ENCODE data around the gene GABRG2.
"Not testable (repeated sequence)": the region's sequence is repeated elsewhere in the genome, so short reads cannot be mapped to it uniquely, and the experiment has no call there.

GABRG2 gene

GRCh38 chr5:162067655-162068411 is at the start of gene GABRG2:
GABRG2 (plus strand) TSS chr5:162067773; CDS start chr5:162068000, 227 bp downstream.
- no peak within 1 kb of the TSS for H3K4me3 Mint-ChIP-seq
- peaks cover 14% of the 10 kb centered on the region for H3K9me3 Mint-ChIP-seq
- H3K36me3 Mint-ChIP-seq (ENCODE audit: low read depth): no peaks in the 10 kb centered on the region
- H3K4me1 Mint-ChIP-seq (ENCODE audit: low read depth): no peaks in the 10 kb centered on the region
- no peak within 1 kb of the TSS for H3K27ac Mint-ChIP-seq
- H3K27me3 Mint-ChIP-seq: peaks cover 10% of the 10 kb centered on the region

GRCh38 chr5:162025312-162025711 is 42.3 kb upstream of the GABRG2 start:
- no peaks in the 10 kb centered on the region for H3K4me1 Mint-ChIP-seq (ENCODE audit: low read depth)
- no peak overlapping the region for H3K27ac Mint-ChIP-seq
- H3K9me3 Mint-ChIP-seq: peaks cover 4% of the 10 kb centered on the region
- no peaks in the 10 kb centered on the region for H3K36me3 Mint-ChIP-seq (ENCODE audit: low read depth)
- no peak overlapping the region for H3K4me3 Mint-ChIP-seq
- no peaks in the 10 kb centered on the region for H3K27me3 Mint-ChIP-seq

DNA sequence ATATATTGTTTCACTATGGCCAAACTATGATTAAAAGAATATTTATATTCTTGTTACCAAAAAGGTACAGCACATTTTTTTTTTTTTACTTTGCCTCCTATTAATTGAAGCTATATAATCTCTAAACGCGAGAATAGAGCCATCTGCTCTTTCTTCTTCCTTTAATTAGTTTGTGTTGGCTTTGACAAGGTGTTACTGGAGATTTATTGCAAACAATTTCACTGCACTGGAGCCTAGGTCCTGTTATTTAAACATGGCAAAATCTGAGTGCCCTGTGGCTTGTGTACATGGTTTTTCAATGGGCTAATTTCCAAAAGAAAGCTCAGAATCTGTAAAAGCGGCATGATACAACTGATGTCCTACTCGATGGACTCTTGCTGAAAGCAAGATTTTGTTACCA is 40.8 kb upstream of the GABRG2 start:
- Mint-ChIP-seq H3K9me3 (peaks cover 4% of the 10 kb centered on the region), H3K27me3 (no peaks in the 10 kb centered on the region)

GRCh38 chr5:162037431-162037830 is 30.1 kb upstream of the GABRG2 start:
- Mint-ChIP-seq H3K36me3 (ENCODE audit: low read depth) (no peaks in the 10 kb centered on the region), H3K4me1 (ENCODE audit: low read depth) (no peaks in the 10 kb centered on the region), H3K27me3 (no peaks in the 10 kb centered on the region), H3K9me3 (no peaks in the 10 kb centered on the region), H3K27ac (no peak overlapping the region), H3K4me3 (no peak overlapping the region)

More for the DNA sequence above, 40.8 kb upstream of the GABRG2 start:
- Mint-ChIP-seq H3K27ac (no peak overlapping the region), H3K4me3 (no peak overlapping the region), H3K36me3 (ENCODE audit: low read depth) (no peaks in the 10 kb centered on the region), H3K4me1 (ENCODE audit: low read depth) (no peaks in the 10 kb centered on the region)

DNA sequence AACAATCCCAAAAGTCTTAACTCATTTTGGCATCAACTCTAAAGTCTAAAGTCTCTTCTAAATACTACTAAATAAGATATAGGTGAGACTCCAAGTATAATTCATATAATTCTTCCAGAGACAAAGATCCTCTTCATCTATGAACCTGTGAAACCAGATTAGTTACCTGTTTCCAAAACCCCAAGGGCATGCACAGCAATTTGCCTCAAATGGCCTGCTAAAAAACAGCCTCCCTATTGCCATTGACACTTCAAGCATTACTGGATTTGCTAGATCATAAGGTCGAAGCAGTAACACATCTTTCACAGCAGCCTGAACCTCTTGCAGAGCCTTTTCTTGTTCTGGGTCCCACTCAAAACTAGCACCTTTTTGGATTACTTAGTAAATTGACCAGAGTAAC is 20.3 kb upstream of the GABRG2 start:
- H3K9me3 Mint-ChIP-seq: peaks cover 4% of the 10 kb centered on the region
- H3K27ac Mint-ChIP-seq: no peak overlapping the region
- H3K4me1 Mint-ChIP-seq (ENCODE audit: low read depth): no peaks in the 10 kb centered on the region
- no peaks in the 10 kb centered on the region for H3K36me3 Mint-ChIP-seq (ENCODE audit: low read depth)
- no peaks in the 10 kb centered on the region for H3K27me3 Mint-ChIP-seq
- no peak overlapping the region for H3K4me3 Mint-ChIP-seq

DNA sequence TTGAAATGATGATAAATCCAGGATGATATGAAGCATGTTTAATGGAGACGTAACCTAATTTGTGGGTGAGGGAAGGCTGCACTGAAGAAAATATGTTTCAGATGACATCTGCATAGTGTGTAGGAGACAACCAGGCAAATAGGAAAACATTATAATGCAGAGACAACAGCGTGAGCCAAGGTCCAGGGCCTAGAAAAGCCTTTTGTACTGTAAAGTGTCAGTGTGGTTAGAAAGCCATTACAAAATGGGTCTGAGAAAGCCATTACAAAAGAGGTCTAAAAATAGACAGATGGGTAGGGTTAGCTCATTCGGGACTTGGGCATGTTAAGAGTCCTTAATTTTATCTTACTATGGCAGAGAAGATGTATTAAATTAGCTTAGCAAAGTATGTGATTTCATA is 14.9 kb upstream of the GABRG2 start:
- Mint-ChIP-seq H3K4me1 (ENCODE audit: low read depth) (no peaks in the 10 kb centered on the region), H3K27me3 (no peaks in the 10 kb centered on the region), H3K27ac (no peak overlapping the region), H3K36me3 (ENCODE audit: low read depth) (no peaks in the 10 kb centered on the region), H3K9me3 (peaks cover 12% of the 10 kb centered on the region), H3K4me3 (no peak overlapping the region)

DNA sequence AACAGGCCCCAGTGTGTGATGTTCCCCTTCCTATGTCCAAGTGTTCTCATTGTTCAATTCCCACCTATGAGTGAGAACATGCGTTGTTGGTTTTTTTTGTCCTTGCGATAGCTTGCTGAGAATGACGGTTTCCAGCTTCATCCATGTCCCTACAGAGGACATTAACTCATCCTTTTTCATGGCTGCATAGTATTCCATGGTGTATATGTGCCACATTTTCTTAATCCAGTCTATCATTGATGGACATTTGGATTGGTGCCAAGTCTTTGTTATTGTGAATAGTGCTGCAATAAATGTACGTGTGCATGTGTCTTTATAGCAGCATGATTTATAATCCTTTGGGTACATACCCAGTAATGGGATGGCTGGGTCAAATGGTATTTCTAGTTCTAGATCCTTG is 12.5 kb upstream of the GABRG2 start:
- not testable (repeated sequence) for H3K4me3 Mint-ChIP-seq; H3K27ac Mint-ChIP-seq; H3K4me1 Mint-ChIP-seq (ENCODE audit: low read depth); H3K27me3 Mint-ChIP-seq; H3K36me3 Mint-ChIP-seq (ENCODE audit: low read depth)
- peaks cover 12% of the 10 kb centered on the region for H3K9me3 Mint-ChIP-seq

DNA sequence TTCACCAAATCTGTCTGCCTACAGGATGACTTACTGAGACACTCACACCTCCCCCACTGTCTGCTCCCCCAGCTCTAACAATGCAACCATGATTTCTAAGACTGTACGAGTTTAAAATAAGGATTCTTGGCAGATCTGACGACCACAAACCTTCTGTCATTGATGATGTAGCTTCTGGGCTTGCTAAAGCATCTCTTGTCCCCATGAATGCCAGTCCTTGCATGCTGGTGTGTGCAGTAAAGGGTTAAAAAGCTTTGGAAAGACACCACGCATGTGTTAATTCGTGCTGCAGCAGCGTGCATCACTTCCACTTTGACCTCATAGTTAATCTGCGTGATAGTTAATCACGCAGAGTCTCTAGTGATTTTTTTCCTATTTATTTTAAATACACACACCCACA is 411 bp upstream of the GABRG2 start:
- Mint-ChIP-seq H3K4me3 (no peak overlapping the region), H3K4me1 (ENCODE audit: low read depth) (no peaks in the 10 kb centered on the region), H3K36me3 (ENCODE audit: low read depth) (no peaks in the 10 kb centered on the region), H3K27me3 (peaks cover 10% of the 10 kb centered on the region), H3K9me3 (peaks cover 14% of the 10 kb centered on the region), H3K27ac (no peak overlapping the region)

DNA sequence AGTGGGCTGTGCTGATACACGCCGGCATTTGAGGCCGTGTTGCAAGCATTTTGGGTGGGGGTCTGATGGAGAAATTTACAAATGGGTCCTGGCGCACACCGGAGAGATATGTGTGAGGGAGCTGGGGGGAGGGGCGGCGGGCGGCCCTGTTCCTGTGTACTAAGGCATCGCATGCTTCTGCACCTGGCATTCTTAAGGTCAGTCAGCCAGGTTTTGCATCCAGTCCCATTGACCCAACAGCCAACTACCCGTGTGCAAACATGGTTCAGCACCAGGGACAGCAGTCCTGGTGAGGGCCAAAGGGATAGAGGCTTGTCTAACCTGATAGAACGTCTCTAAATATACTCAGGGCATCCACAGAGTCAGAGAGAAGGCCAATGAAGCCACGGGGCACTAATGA is 839 bp downstream of the GABRG2 start:
- H3K27me3 Mint-ChIP-seq: peaks cover 10% of the 10 kb centered on the region
- no peak overlapping the region for H3K4me3 Mint-ChIP-seq
- H3K9me3 Mint-ChIP-seq: peaks cover 14% of the 10 kb centered on the region
- no peaks in the 10 kb centered on the region for H3K36me3 Mint-ChIP-seq (ENCODE audit: low read depth)
- no peak overlapping the region for H3K27ac Mint-ChIP-seq
- H3K4me1 Mint-ChIP-seq (ENCODE audit: low read depth): no peaks in the 10 kb centered on the region

- peaks cover 10% of the 10 kb centered on the region for H3K27me3 Mint-ChIP-seq
- no peak overlapping the region for H3K4me3 Mint-ChIP-seq
- no peaks in the 10 kb centered on the region for H3K4me1 Mint-ChIP-seq (ENCODE audit: low read depth)
- H3K27ac Mint-ChIP-seq: no peak overlapping the region
- peaks cover 14% of the 10 kb centered on the region for H3K9me3 Mint-ChIP-seq
- no peaks in the 10 kb centered on the region for H3K36me3 Mint-ChIP-seq (ENCODE audit: low read depth)
Observed at GRCh38 chr5:162068936-162069335, 1.4 kb downstream of the GABRG2 start.

GRCh38 chr5:162078805-162079204 is 11.2 kb downstream of the GABRG2 start:
- Mint-ChIP-seq H3K27ac (no peak overlapping the region), H3K27me3 (no peaks in the 10 kb centered on the region), H3K9me3 (peaks cover 7% of the 10 kb centered on the region), H3K36me3 (ENCODE audit: low read depth) (no peaks in the 10 kb centered on the region), H3K4me3 (no peak overlapping the region), H3K4me1 (ENCODE audit: low read depth) (no peaks in the 10 kb centered on the region)

GRCh38 chr5:162091336-162091735 is 23.8 kb downstream of the GABRG2 start:
- Mint-ChIP-seq H3K9me3 (peaks cover 5% of the 10 kb centered on the region), H3K36me3 (ENCODE audit: low read depth) (no peaks in the 10 kb centered on the region), H3K27me3 (no peaks in the 10 kb centered on the region), H3K27ac (no peak overlapping the region), H3K4me3 (no peak overlapping the region), H3K4me1 (ENCODE audit: low read depth) (no peaks in the 10 kb centered on the region)

- H3K27ac Mint-ChIP-seq: no peak overlapping the region
- no peaks in the 10 kb centered on the region for H3K4me1 Mint-ChIP-seq (ENCODE audit: low read depth)
- H3K4me3 Mint-ChIP-seq: no peak overlapping the region
- H3K27me3 Mint-ChIP-seq: no peaks in the 10 kb centered on the region
- no peaks in the 10 kb centered on the region for H3K36me3 Mint-ChIP-seq (ENCODE audit: low read depth)
- H3K9me3 Mint-ChIP-seq: no peaks in the 10 kb centered on the region
Observed at GRCh38 chr5:162096448-162096847, 28.9 kb downstream of the GABRG2 start.

DNA sequence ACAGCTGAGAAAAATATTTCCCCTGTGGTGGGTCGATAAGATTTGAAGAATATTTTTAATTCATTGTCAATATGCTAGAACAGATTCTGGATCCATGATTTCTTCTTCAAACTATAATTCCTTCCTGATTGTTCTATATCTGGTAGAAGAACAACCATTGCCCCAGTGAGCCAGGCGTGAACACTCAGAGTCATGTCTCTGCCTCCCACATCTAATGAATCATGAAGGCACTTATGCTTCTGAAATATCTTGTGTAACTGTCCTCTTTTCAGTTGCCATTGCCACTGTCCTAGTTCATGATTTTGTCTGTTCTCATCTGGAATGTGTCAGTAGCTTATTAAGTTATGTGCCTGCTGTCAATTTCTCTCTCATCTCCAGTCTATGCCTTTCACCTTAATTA is 40.0 kb downstream of the GABRG2 start:
- H3K27ac Mint-ChIP-seq: no peak overlapping the region
- H3K27me3 Mint-ChIP-seq: no peaks in the 10 kb centered on the region
- H3K36me3 Mint-ChIP-seq (ENCODE audit: low read depth): no peaks in the 10 kb centered on the region
- H3K4me3 Mint-ChIP-seq: no peak overlapping the region
- peaks cover 18% of the 10 kb centered on the region for H3K9me3 Mint-ChIP-seq
- H3K4me1 Mint-ChIP-seq (ENCODE audit: low read depth): no peaks in the 10 kb centered on the region

DNA sequence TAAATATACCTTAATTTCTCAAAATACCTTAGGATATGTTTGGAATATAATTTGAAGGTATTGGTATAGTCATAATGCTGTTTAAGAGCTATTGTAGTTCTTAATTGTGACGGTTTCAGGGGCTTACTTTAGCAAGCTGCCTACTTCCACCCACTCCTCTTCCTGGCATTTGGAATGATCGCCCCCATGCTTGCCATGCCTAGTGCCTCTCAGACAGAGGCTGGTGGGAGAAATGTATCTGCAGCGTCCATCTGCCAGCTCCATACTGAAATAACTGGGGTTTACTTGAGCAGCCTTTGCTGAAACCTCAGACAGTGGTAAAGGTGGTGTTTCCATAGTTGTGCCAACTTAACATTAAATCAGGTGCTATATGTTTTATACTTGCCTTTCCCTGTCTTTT is 52.2 kb downstream of the GABRG2 start:
- Mint-ChIP-seq H3K27me3 (no peaks in the 10 kb centered on the region), H3K4me1 (ENCODE audit: low read depth) (no peaks in the 10 kb centered on the region), H3K9me3 (peaks cover 7% of the 10 kb centered on the region), H3K27ac (no peak overlapping the region), H3K36me3 (ENCODE audit: low read depth) (no peaks in the 10 kb centered on the region), H3K4me3 (no peak overlapping the region)

DNA sequence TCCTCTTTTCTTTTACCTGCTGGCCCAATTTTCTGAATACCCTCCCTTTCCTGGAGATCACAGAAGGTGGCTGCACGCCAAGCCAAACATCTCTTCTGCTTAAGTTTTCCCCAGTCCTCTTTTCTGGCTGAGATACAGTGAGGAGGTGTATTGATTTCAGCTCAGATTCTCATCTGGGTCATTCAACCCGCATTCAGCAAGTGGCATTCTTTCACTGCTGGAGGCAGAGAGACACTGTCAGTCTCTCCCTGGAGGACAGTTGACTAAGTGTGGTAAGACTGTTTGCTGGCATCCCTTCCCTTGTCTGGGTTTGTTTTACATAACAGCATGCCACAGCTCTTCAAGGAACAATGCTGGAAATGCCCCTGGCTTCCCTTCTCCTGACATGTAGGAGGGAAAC is 60.5 kb downstream of the GABRG2 start:
- no peak overlapping the region for H3K4me3 Mint-ChIP-seq
- H3K27me3 Mint-ChIP-seq: no peaks in the 10 kb centered on the region
- H3K36me3 Mint-ChIP-seq (ENCODE audit: low read depth): no peaks in the 10 kb centered on the region
- no peaks in the 10 kb centered on the region for H3K9me3 Mint-ChIP-seq
- no peaks in the 10 kb centered on the region for H3K4me1 Mint-ChIP-seq (ENCODE audit: low read depth)
- no peak overlapping the region for H3K27ac Mint-ChIP-seq
